ENCODE results near the gene JPH4.

The JPH4 gene

GRCh38 chr14:23617539-23617938 lies 38.9 kb upstream of the JPH4 start:
- H3K9me3 ChIP-seq, result no peaks in the 10 kb centered on the region
- no peaks in the 10 kb centered on the region for H3K4me1 ChIP-seq (ENCODE audit: control insufficient read depth in 1 of 2, insufficient read depth in 1 of 2, low read depth in 1 of 2, low read length in 1 of 2)
- no peak overlapping the region for H3K4me3 ChIP-seq (ENCODE audit: low read depth in 1 of 2, low read length in 1 of 2)
- TF ChIP-seq, protein P1, sequence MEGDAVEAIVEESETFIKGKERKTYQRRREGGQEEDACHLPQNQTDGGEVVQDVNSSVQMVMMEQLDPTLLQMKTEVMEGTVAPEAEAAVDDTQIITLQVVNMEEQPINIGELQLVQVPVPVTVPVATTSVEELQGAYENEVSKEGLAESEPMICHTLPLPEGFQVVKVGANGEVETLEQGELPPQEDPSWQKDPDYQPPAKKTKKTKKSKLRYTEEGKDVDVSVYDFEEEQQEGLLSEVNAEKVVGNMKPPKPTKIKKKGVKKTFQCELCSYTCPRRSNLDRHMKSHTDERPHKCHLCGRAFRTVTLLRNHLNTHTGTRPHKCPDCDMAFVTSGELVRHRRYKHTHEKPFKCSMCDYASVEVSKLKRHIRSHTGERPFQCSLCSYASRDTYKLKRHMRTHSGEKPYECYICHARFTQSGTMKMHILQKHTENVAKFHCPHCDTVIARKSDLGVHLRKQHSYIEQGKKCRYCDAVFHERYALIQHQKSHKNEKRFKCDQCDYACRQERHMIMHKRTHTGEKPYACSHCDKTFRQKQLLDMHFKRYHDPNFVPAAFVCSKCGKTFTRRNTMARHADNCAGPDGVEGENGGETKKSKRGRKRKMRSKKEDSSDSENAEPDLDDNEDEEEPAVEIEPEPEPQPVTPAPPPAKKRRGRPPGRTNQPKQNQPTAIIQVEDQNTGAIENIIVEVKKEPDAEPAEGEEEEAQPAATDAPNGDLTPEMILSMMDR (IDR thresholded peaks at IDR 0.05), result no peak
- H3K36me3 ChIP-seq, result no peaks in the 10 kb centered on the region
- no peaks in the 10 kb centered on the region for H3K27me3 ChIP-seq
- H3K27ac ChIP-seq, result no peak overlapping the region

GRCh38 chr14:23615856-23616255 lies 37.3 kb upstream of the JPH4 start:
- no peak overlapping the region for H3K4me3 ChIP-seq (ENCODE audit: low read depth in 1 of 2, low read length in 1 of 2)
- no peaks in the 10 kb centered on the region for H3K4me1 ChIP-seq (ENCODE audit: control insufficient read depth in 1 of 2, insufficient read depth in 1 of 2, low read depth in 1 of 2, low read length in 1 of 2)
- no peaks in the 10 kb centered on the region for H3K36me3 ChIP-seq
- H3K27me3 ChIP-seq, result no peaks in the 10 kb centered on the region
- H3K27ac ChIP-seq, result no peak overlapping the region
- TF ChIP-seq, protein P1 (IDR thresholded peaks at IDR 0.05), result no peak
- H3K9me3 ChIP-seq, result no peaks in the 10 kb centered on the region

- TF ChIP-seq, protein P1 (IDR thresholded peaks at IDR 0.05), result no peak
- no peaks in the 10 kb centered on the region for H3K27me3 ChIP-seq
- no peaks in the 10 kb centered on the region for H3K4me1 ChIP-seq (ENCODE audit: control insufficient read depth in 1 of 2, insufficient read depth in 1 of 2, low read depth in 1 of 2, low read length in 1 of 2)
- H3K27ac ChIP-seq, result no peak overlapping the region
- no peak overlapping the region for H3K4me3 ChIP-seq (ENCODE audit: low read depth in 1 of 2, low read length in 1 of 2)
- no peaks in the 10 kb centered on the region for H3K36me3 ChIP-seq
- no peaks in the 10 kb centered on the region for H3K9me3 ChIP-seq
These were observed 35.8 kb upstream of the JPH4 start for GRCh38 chr14:23614395-23614828.

GRCh38 chr14:23613242-23614070 lies 34.9 kb upstream of the JPH4 start:
- H3K4me3 ChIP-seq (ENCODE audit: low read depth in 1 of 2, low read length in 1 of 2), result no peak overlapping the region
- H3K9me3 ChIP-seq, result no peaks in the 10 kb centered on the region
- H3K4me1 ChIP-seq (ENCODE audit: control insufficient read depth in 1 of 2, insufficient read depth in 1 of 2, low read depth in 1 of 2, low read length in 1 of 2), result no peaks in the 10 kb centered on the region
- no peaks in the 10 kb centered on the region for H3K27me3 ChIP-seq
- no peak overlapping the region for H3K27ac ChIP-seq
- TF ChIP-seq, protein P1 (IDR thresholded peaks at IDR 0.05), result no peak
- no peaks in the 10 kb centered on the region for H3K36me3 ChIP-seq

DNA sequence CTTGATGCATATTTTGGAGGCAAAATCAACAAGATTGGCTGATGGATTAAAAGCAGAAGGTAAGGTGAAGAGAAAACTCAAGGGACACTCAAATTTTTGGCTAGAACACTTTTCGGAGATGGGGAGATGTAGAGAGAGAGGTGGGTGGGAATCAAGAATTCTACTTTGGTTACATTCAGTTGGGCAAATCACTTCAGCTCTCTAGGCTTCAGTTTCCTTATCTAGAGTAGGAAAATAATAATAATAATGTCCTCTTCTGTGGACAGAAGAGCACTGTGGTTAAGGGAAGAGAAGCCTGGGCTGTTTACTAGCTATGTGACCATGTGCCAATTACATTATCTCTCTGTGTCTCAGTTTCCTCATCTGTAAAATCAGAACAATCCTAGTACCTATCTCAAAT lies 34.2 kb upstream of the JPH4 start:
- H3K27me3 ChIP-seq, result no peaks in the 10 kb centered on the region
- TF ChIP-seq, protein P1 (IDR thresholded peaks at IDR 0.05), result no peak
- H3K9me3 ChIP-seq, result no peaks in the 10 kb centered on the region
- H3K36me3 ChIP-seq, result no peaks in the 10 kb centered on the region
- H3K27ac ChIP-seq, result no peak overlapping the region
- H3K4me1 ChIP-seq (ENCODE audit: control insufficient read depth in 1 of 2, insufficient read depth in 1 of 2, low read depth in 1 of 2, low read length in 1 of 2), result no peaks in the 10 kb centered on the region
- no peak overlapping the region for H3K4me3 ChIP-seq (ENCODE audit: low read depth in 1 of 2, low read length in 1 of 2)

Data from neutrophil (primary cell).